GM03348 (cell line): Measurements from ENCODE around the gene TMEM186.
A peak's percentile ranks its signal among the peaks of the same experiment; 100 is the strongest.
"Not testable (repeated sequence)": the region's sequence is repeated elsewhere in the genome, so short reads cannot be mapped to it uniquely, and the experiment has no call there.

Experiments
- DNase-seq: peaks from one replicate; pipeline ENCODE4 v3.0.0; 2012; ENCODE audit warnings: low spot score

The TMEM186 gene, protein sequence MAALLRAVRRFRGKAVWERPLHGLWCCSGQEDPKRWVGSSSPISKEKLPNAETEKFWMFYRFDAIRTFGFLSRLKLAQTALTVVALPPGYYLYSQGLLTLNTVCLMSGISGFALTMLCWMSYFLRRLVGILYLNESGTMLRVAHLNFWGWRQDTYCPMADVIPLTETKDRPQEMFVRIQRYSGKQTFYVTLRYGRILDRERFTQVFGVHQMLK

DNA sequence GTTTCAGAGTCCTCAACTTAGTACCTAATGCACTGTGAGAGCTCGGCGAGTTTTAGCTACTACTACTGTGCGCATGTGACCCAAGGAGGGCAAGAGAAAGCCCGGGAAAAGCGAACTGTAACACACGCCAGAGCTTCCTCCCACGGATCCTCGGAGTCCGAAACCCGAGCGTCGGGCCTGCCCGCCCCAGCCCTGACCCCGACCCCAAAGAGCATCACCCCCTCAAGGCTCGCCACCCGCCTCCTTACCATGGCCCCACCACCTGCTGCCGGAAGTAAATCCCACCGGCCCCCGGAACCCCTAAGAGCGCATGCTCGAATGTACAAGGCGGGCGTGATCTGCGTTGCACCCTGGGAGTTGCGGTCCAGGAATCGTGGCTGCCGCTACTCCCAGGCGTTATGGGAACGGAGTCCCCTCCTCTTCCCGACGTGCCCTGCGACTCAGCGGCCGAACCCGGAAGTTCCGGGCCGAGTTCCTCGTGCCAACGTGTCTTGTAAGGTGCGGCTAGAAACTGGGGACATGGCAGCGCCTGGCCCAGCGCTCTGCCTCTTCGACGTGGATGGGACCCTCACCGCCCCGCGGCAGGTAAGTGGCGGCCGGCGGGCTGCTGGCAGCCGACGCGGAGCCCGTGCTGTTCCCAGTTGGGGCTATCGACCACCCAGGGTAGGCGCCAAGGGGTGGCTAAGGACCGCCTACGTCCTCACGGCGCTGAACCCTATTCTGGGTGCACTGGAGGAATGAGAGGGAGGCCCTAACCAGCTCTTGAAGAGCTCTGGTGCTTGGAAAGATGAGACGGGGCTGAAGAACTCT lies at the start of gene TMEM186, which contains the start of gene PMM2:
Gene TMEM186 (minus strand): TSS at position 276 of the 810 bp plus-strand sequence. CDS start 25 bp downstream, at position 251.
Gene PMM2 (plus strand): TSS at position 476 of the 810 bp plus-strand sequence. CDS start 44 bp downstream, at position 520.
- DNase-seq: peak; percentile 99

- DNase-seq: no peak
These were observed 49.7 kb upstream of the TMEM186 start for GRCh38 chr16:8847145-8847544.

DNA sequence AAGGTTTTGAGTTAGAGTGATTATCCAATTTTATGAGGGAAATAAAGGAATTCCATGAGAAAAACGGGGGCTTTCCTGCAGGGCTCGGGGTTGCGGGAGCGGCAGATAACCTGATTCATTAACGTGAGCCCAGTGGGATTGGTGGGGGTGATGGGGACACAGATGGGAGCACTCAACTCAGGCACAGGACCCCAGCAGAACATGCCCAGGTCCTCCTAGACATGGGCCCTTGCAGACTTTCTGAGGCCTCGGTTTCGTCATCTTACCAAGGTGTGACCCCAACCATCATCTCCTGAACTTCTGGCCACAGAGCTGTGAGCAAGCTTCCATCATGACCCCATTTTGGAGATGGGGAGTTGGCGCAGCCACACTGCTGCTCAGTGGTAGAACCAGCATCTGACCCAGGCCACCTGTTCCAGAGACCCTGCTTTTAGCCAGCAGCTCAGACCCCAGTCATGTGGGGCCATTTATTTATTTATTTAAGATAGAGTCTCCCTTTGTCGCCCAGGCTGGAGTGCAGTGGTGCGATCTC lies 49.0 kb upstream of the TMEM186 start:
- DNase-seq: no peak

- no peak for DNase-seq
These were observed 48.4 kb upstream of the TMEM186 start for GRCh38 chr16:8845699-8846298.

- not testable (repeated sequence) for DNase-seq
These were observed 45.9 kb upstream of the TMEM186 start for GRCh38 chr16:8843296-8843695.

GRCh38 chr16:8842016-8842415 lies 44.6 kb upstream of the TMEM186 start:
- DNase-seq: not testable (repeated sequence)

GRCh38 chr16:8837594-8837993 lies 40.2 kb upstream of the TMEM186 start:
- DNase-seq: not testable (repeated sequence)

DNA sequence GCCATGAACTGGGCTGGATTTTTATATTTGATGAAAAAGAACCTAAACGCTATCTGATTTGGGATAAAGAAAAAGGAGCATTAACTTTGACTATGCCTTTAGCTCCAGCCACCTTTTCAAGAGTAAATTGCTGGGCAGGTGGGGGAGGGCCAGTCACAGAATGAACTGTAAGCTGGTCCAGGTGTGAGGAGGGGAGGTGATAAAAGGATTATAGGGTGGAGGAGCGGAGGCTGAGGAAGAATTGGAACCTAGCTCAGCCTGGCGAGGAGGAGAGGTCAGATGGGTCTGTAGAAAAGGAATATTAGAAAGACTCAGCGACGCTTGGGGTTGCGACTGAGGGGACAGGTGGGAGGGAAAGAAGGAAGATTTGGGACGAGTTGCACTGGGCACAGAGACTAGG lies 39.4 kb upstream of the TMEM186 start:
- not testable (repeated sequence) for DNase-seq

- DNase-seq: no peak
These were observed 35.3 kb upstream of the TMEM186 start for GRCh38 chr16:8832717-8833105.

GRCh38 chr16:8831871-8832716 lies 34.7 kb upstream of the TMEM186 start:
- no peak for DNase-seq

GRCh38 chr16:8831450-8831849 lies 34.0 kb upstream of the TMEM186 start:
- no peak for DNase-seq

- no peak for DNase-seq
These were observed 31.2 kb upstream of the TMEM186 start for GRCh38 chr16:8828541-8829165.

GRCh38 chr16:8826278-8826879 lies 28.9 kb upstream of the TMEM186 start:
- no peak for DNase-seq

DNA sequence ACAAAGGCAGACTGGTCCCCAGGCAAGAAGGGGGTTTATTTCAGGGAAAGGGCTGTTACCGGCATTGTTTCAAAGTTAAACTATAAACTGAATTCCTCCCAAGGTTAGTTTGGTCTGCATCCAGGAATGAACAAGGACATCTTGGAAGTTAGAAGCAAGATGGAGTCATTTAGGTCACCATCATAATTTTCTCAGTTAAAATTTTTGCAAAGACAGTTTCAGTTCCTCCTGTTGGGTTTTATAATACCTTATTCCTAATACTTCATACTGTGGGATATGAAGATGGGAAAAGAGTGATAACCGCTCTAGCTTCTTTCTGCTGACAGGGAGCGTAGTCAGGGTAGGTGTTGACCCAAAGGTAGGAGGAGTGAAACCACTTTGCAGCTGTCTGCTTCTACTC lies 25.0 kb upstream of the TMEM186 start:
- DNase-seq: no peak

GRCh38 chr16:8819411-8820034 lies 22.1 kb upstream of the TMEM186 start:
- DNase-seq: no peak

DNA sequence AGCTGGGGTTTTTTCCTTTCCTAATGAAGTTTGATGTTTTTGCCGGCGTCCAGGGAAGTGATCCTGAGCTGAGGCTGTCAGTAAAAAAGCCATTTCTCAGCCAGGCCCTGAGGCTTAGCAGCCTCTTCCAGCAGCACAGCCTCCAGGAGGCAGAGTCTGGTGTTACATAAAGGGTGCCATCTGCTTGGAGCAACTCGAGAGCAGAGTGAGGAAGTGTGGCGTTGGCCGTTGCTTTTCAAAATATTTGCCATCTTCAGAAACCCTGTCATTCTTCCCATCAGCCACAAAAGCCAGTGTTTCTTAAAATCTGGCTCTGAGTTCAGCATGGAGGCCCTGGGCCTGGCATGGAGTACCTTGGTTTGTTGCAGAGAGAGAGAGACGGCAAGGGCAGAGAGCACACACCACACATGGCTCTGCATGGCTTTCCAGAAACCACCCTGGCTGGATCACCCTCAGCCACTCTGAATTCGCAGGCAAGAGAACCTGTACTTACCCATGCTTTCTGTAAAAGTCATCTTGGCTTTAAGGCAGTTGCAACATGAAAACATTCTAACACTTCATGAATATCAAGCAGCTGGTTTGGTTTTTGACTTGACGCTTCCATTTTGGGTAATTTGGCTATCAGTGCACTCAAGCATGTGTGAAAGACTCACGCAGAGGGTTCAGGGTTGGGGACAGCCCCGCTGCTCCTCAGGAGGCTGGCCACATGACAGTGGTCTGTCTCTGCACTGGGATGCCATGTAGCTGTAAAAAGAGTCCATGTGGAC lies 21.2 kb upstream of the TMEM186 start:
- no peak for DNase-seq

- peak; percentile 27 for DNase-seq
These were observed 19.7 kb upstream of the TMEM186 start for GRCh38 chr16:8816967-8817655.

DNA sequence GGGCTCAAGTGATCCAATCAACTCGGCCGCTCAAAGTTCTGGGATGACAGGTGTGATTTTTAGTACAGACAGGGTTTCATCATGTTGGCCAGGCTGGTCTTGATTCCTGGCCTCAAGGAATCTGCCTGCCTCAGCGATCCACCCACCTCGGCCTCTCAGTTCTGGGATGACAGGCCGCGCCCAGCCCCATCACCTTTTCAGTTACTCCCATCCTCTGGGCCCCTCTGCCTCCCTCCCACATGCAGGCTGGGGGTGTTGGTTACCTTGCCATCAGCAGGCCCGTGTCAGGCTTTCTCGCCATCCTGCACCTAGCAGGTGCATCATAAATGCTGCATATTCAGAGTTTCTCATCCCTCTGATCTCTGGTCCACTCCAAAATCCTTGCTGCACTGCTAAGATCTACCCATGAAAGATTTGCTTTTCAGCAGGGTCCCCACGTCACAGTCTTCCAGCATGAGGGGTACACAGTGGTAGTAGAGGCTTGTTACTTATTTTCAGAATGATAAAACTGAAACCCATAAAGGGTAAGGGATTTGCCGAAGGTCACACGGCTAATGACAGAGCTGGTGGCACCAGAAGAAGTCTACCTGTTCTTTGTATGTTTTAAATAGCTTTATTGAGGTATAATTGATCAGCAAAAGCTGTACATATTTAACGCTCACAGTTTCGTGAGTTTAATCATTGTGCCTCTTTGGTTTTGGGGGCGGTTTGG lies 16.8 kb upstream of the TMEM186 start:
- DNase-seq: no peak
